LoVo (cell line): Measurements from ENCODE around the gene ATP5ME.
"Not testable (repeated sequence)": the region's sequence is repeated elsewhere in the genome, so short reads cannot be mapped to it uniquely, and the experiment has no call there.

Source experiments
- DNase-seq: peaks from one replicate; pipeline ENCODE4 v3.0.0-alpha.2; 2016; ENCODE audit warnings: low spot score

The ATP5ME gene

GRCh38 chr4:668219-668618, 5.9 kb downstream of the ATP5ME start:
- not testable (repeated sequence) for DNase-seq

- DNase-seq = no peak
These were observed 6.5 kb downstream of the ATP5ME start for GRCh38 chr4:667545-667925.

- DNase-seq = no peak
These were observed 7.1 kb downstream of the ATP5ME start for GRCh38 chr4:666822-667544.

- no peak for DNase-seq
These were observed 7.7 kb downstream of the ATP5ME start for GRCh38 chr4:666436-666810.

GRCh38 chr4:665751-666435, 8.2 kb downstream of the ATP5ME start:
- DNase-seq = no peak

GRCh38 chr4:665381-665750, 8.7 kb downstream of the ATP5ME start:
- no peak for DNase-seq

GRCh38 chr4:664713-665231, 9.3 kb downstream of the ATP5ME start:
- DNase-seq = no peak

- DNase-seq = no peak
These were observed 10.3 kb downstream of the ATP5ME start for GRCh38 chr4:663438-664428.

GRCh38 chr4:663046-663437, 11.0 kb downstream of the ATP5ME start:
- DNase-seq = no peak

GRCh38 chr4:661881-662761, 12.0 kb downstream of the ATP5ME start:
- no peak for DNase-seq

GRCh38 chr4:661231-661630, 12.8 kb downstream of the ATP5ME start:
- no peak for DNase-seq

GRCh38 chr4:660401-660800, 13.7 kb downstream of the ATP5ME start:
- DNase-seq = no peak

- DNase-seq = no peak
These were observed 14.2 kb downstream of the ATP5ME start for GRCh38 chr4:659851-660250.

- DNase-seq = no peak
These were observed 15.1 kb downstream of the ATP5ME start for GRCh38 chr4:658681-659667.

- DNase-seq = no peak
These were observed 16.0 kb downstream of the ATP5ME start for GRCh38 chr4:657834-658667.

GRCh38 chr4:657338-657833, 16.7 kb downstream of the ATP5ME start:
- DNase-seq = no peak

GRCh38 chr4:656436-657337, 17.4 kb downstream of the ATP5ME start:
- no peak for DNase-seq
